Stomach smooth muscle (tissue), 2 donors: ENCODE measurements around the gene SEMA4A.
A peak's percentile ranks its signal among the peaks of the same experiment; 100 is the strongest.

Source experiments
- H3K27ac ChIP-seq: one replicate; pipeline ENCODE4 v1.7.0; 2013; ENCODE audit warnings: mild to moderate bottlenecking, low read length, inconsistent platforms
- H3K27me3 ChIP-seq, 2 donors: one replicate each; pipeline ENCODE4 v1.7.0; 2013; ENCODE audit warnings: low read length in 2 of 2; ENCODE audit not compliant: insufficient read depth in 2 of 2, control insufficient read depth in 1 of 2
- H3K36me3 ChIP-seq, 2 donors: one replicate each; pipeline ENCODE4 v1.7.0; 2013; ENCODE audit warnings: low read length in 2 of 2; ENCODE audit not compliant: control insufficient read depth in 2 of 2, insufficient read depth in 2 of 2
- H3K4me1 ChIP-seq: one replicate; pipeline ENCODE4 v1.7.0; 2013; ENCODE audit warnings: low read length; ENCODE audit not compliant: control insufficient read depth, insufficient read depth
- H3K4me3 ChIP-seq, 2 donors: one replicate each; pipeline ENCODE4 v1.7.0; 2013; ENCODE audit warnings: low read length in 2 of 2
- H3K9ac ChIP-seq, 2 donors: one replicate each; pipeline ENCODE4 v1.7.0; 2013; ENCODE audit warnings: low read length in 2 of 2, mild to moderate bottlenecking in 1 of 2
- H3K9me3 ChIP-seq, 2 donors: one replicate each; pipeline ENCODE4 v1.7.0; 2013; ENCODE audit warnings: low read length in 2 of 2; ENCODE audit not compliant: control insufficient read depth in 2 of 2
- donor health status: healthy.
- donor health status: Pancreatic carcinoma.

SEMA4A gene

DNA sequence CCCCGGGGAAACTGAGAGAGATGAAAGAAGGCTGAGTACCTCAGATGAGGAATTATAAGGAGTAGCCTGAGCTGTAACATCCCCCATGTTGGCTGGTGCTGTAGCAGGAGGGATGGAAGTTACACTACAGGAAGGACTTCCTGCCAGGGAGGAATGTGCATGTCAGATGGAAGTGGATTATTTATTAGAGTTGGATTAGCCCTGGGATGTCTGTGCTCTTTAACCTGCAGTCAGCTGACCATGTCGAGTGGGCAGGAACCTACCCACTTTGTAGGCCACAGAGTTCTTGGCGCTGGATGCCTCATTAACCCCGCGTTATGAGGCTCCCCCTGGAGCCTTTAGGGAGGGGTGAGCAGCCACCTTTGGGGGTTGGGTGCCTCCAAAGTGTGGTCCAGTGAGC lies 757 bp upstream of the SEMA4A start:
- Histone ChIP-seq H3K36me3 (no peaks in the 10 kb centered on the region), H3K9ac (no peak overlapping the region), H3K27me3 (peaks cover 19 to 22% of the 10 kb centered on the region in 2 donors), H3K4me3 (no peak overlapping the region), H3K27ac (no peak overlapping the region), H3K4me1 (no peaks in the 10 kb centered on the region), H3K9me3 (no peaks in the 10 kb centered on the region)

GRCh38 chr1:156154317-156154749 lies 948 bp downstream of the SEMA4A start:
- H3K4me1 ChIP-seq: no peaks in the 10 kb centered on the region
- peaks cover 19 to 22% of the 10 kb centered on the region in 2 donors for H3K27me3 ChIP-seq
- H3K27ac ChIP-seq: no peak overlapping the region
- H3K9me3 ChIP-seq: no peaks in the 10 kb centered on the region
- H3K4me3 ChIP-seq: no peak overlapping the region
- H3K36me3 ChIP-seq: no peaks in the 10 kb centered on the region
- H3K9ac ChIP-seq: no peak overlapping the region

DNA sequence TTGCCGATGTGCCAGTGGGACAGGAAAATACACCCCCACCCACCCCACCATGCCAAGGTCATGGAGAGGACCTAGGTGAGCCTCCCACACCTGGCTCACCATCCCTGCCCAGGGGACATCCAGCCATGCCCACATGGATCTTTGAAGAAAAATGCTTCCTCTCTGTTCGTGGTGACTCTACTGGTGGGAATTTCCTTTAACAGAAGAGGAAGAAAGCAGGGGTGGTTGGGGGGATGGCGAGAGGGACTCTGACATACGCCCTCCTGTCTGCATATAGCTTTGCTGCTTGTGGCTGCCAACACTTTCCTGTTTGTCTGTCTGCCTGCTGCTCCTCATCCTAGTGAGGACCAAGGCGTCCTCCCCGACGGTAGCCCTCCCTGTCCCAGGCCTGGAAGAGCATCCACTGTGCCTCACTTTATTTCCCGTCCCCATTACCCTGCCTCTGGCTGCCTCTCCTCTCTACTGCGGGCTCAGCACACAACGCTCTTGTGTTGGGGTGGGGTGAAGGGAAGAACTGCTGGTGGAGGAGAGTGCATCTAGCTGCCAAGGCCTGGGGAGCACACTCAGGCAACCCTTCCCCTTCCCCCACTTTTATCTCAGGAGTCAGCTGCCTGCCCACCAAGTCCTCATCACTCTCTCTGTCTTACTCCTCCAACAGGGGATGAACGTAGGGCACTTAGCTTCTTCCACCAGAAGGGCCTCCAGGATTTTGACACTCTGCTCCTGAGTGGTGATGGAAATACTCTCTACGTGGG lies 2.5 kb downstream of the SEMA4A start:
- H3K4me1 ChIP-seq: peaks cover 4% of the 10 kb centered on the region
- H3K27ac ChIP-seq: no peak overlapping the region
- H3K9ac ChIP-seq: no peak overlapping the region
- H3K4me3 ChIP-seq: no peak overlapping the region
- H3K36me3 ChIP-seq: no peaks in the 10 kb centered on the region
- no peaks in the 10 kb centered on the region for H3K9me3 ChIP-seq
- peaks cover 5 to 10% of the 10 kb centered on the region in 2 donors for H3K27me3 ChIP-seq

GRCh38 chr1:156157506-156157905 lies 4.1 kb downstream of the SEMA4A start:
- no peak overlapping the region for H3K9ac ChIP-seq
- no peaks in the 10 kb centered on the region for H3K36me3 ChIP-seq
- H3K9me3 ChIP-seq: no peaks in the 10 kb centered on the region
- H3K4me1 ChIP-seq: peaks cover 14% of the 10 kb centered on the region
- H3K27me3 ChIP-seq: peaks cover under 1% of the 10 kb centered on the region in 2 donors
- no peak overlapping the region for H3K4me3 ChIP-seq
- H3K27ac ChIP-seq: no peak overlapping the region

DNA sequence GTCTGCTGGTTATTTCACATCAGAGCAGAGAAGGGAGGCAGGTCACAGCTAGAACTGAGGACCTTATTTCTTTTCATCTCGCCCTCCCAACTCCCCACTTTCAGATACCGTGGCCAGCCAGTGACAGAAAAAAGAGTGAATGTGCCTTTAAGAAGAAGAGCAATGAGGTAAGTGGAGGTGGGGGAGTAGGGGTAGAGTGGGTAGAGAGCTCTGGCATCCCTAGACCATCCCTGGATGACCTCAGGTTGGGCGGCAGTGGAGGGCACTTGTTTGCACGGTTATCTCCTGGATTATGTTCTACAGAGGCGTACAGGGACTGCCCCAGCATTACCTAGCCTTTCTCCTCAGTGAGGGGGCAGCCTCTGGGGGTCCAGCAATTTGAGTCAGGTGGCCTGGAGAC lies 4.6 kb downstream of the SEMA4A start:
- Histone ChIP-seq H3K4me1 (peaks cover 14% of the 10 kb centered on the region), H3K4me3 (no peak overlapping the region), H3K27me3 (no peaks in the 10 kb centered on the region), H3K27ac (no peak overlapping the region), H3K36me3 (no peaks in the 10 kb centered on the region), H3K9me3 (no peaks in the 10 kb centered on the region), H3K9ac (no peak overlapping the region)

GRCh38 chr1:156160000-156160742 lies 6.8 kb downstream of the SEMA4A start:
- peak overlapping the region; percentile 42 to 47 for H3K9ac ChIP-seq
- H3K9me3 ChIP-seq: no peaks in the 10 kb centered on the region
- H3K4me3 ChIP-seq: peak overlapping the region; percentile 68 to 71
- H3K27me3 ChIP-seq: no peaks in the 10 kb centered on the region
- H3K27ac ChIP-seq: peak overlapping the region; percentile 31
- H3K36me3 ChIP-seq: no peaks in the 10 kb centered on the region
- H3K4me1 ChIP-seq: peaks cover 14% of the 10 kb centered on the region

- peak overlapping the region; percentile 31 for H3K27ac ChIP-seq
- no peaks in the 10 kb centered on the region for H3K36me3 ChIP-seq
- H3K9me3 ChIP-seq: no peaks in the 10 kb centered on the region
- H3K9ac ChIP-seq: peak overlapping the region; percentile 42 to 47
- peaks cover 14% of the 10 kb centered on the region for H3K4me1 ChIP-seq
- no peaks in the 10 kb centered on the region for H3K27me3 ChIP-seq
- peak overlapping the region; percentile 68 to 71 for H3K4me3 ChIP-seq
These were observed 7.4 kb downstream of the SEMA4A start for GRCh38 chr1:156160743-156161171.

- Histone ChIP-seq H3K36me3 (no peaks in the 10 kb centered on the region), H3K27me3 (no peaks in the 10 kb centered on the region), H3K27ac (no peak overlapping the region), H3K9ac (no peak overlapping the region), H3K4me3 (no peak overlapping the region), H3K4me1 (peaks cover 14% of the 10 kb centered on the region), H3K9me3 (no peaks in the 10 kb centered on the region)
These were observed 9.1 kb downstream of the SEMA4A start for GRCh38 chr1:156162430-156163037.

- Histone ChIP-seq H3K36me3 (no peaks in the 10 kb centered on the region), H3K9ac (no peak overlapping the region), H3K27me3 (no peaks in the 10 kb centered on the region), H3K4me1 (peaks cover 14% of the 10 kb centered on the region), H3K27ac (no peak overlapping the region), H3K4me3 (no peak overlapping the region), H3K9me3 (no peaks in the 10 kb centered on the region)
These were observed 10.3 kb downstream of the SEMA4A start for GRCh38 chr1:156163712-156164111.

- no peaks in the 10 kb centered on the region for H3K9me3 ChIP-seq
- H3K4me1 ChIP-seq: peaks cover 14% of the 10 kb centered on the region
- no peak overlapping the region for H3K27ac ChIP-seq
- H3K27me3 ChIP-seq: no peaks in the 10 kb centered on the region
- no peak overlapping the region for H3K4me3 ChIP-seq
- no peaks in the 10 kb centered on the region for H3K36me3 ChIP-seq
- no peak overlapping the region for H3K9ac ChIP-seq
These were observed 10.9 kb downstream of the SEMA4A start for GRCh38 chr1:156164125-156164831.
